Measurements from ENCODE around the gene CDHR1. TPM values are rescaled to one million over a fixed set of nuclear protein-coding genes. Genes with fewer than 3 reads are reported as not detected.

The CDHR1 gene
- total RNA-seq, 1 experiment from 2014 or later: not detected

DNA sequence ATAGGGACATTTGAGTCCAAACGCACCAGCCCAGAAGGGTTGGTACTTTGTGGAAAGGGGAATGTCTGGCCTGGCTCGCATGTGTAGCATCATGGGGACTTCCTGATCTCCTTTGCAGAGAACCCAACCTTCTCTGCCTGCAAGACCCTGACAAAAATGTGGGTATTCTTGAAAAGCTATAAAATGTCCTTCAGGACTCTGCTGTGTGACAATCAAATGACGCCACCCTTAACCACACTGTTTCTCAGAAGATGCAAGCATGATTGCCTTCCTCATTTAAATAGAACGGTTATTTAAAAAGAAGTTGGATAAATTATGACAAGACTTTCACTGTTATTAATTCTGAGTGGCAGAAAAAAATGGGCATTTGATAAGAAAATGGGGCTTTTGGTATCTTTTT, 35.8 kb upstream of the CDHR1 start:
- Histone ChIP-seq H3F3A (ENCODE audit: insufficient read depth, low read depth) (peaks cover 12% of the 10 kb centered on the region; the same call in 1 of the 2 replicates), H3K9me2 (ENCODE audit: insufficient read depth) (no peaks in the 10 kb centered on the region), H3K4me1 (replicated peaks; ENCODE audit: insufficient read depth) (no peaks in the 10 kb centered on the region), H3K79me2 (ENCODE audit: low read depth) (no peaks in the 10 kb centered on the region), H4K20me1 (ENCODE audit: insufficient read depth) (peaks cover 4% of the 10 kb centered on the region), H3K4me3 (no peak overlapping the region), H3K4me2 (no peak overlapping the region), H3K27me3 (ENCODE audit: insufficient read depth, low read depth) (peaks cover 22% of the 10 kb centered on the region; the same call in 1 of the 2 replicates), H3K27ac (no peak overlapping the region), H3K9me3 (ENCODE audit: insufficient read depth, low read depth) (no peaks in the 10 kb centered on the region), H3K36me3 (ENCODE audit: low read depth) (peaks cover 8% of the 10 kb centered on the region; the same call in 1 of the 2 replicates), H2AFZ (no peak overlapping the region)
- CTCF ChIA-PET: no interaction called here
- no peak for TF ChIP-seq EZH2 (IDR thresholded peaks at IDR 0.05; ENCODE audit: low read depth)
- TF ChIP-seq, protein P1, sequence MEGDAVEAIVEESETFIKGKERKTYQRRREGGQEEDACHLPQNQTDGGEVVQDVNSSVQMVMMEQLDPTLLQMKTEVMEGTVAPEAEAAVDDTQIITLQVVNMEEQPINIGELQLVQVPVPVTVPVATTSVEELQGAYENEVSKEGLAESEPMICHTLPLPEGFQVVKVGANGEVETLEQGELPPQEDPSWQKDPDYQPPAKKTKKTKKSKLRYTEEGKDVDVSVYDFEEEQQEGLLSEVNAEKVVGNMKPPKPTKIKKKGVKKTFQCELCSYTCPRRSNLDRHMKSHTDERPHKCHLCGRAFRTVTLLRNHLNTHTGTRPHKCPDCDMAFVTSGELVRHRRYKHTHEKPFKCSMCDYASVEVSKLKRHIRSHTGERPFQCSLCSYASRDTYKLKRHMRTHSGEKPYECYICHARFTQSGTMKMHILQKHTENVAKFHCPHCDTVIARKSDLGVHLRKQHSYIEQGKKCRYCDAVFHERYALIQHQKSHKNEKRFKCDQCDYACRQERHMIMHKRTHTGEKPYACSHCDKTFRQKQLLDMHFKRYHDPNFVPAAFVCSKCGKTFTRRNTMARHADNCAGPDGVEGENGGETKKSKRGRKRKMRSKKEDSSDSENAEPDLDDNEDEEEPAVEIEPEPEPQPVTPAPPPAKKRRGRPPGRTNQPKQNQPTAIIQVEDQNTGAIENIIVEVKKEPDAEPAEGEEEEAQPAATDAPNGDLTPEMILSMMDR (conservative IDR thresholded peaks at IDR 0.05): no peak
- POLR2A ChIA-PET (ENCODE audit: unreplicated experiment): no interaction called here
- BruUV-seq (replicated peaks): no TSS peak
- no peak for DNase-seq
- intact Hi-C loops (cut with micrococcal nuclease; ENCODE audit: unreplicated experiment): no loop called here

DNA sequence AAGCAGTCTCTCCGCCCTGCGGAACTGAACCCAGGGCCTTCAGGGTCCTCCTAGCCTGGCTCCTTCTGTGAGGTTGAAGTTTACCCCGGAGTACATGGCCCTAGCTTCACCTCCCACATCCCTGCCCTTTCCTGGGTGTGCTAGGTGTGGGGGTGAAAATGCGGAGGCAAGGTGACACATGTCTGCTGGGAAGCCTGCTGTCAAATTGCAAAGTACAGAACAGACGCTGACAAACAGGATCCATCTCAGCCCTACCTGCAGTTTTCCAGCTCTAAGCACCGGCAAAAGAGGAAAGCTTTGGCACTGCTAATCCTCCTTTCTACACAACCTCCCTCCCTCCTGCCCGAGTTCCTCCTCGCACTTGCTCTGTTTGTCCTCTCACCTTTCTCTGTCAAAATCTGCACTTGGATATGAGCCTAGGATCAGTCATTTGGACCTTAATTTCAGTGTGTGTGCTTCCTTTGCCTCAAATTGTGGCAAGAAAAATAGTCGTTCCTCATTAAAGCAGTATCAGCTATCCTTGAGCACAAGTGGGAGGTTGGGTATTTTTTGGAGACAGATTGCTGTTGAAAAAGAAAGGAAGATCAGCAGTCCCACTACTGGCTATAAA, 35.2 kb upstream of the CDHR1 start:
- H3K9me3 ChIP-seq (ENCODE audit: insufficient read depth, low read depth): no peaks in the 10 kb centered on the region
- H4K20me1 ChIP-seq (ENCODE audit: insufficient read depth): peaks cover 3% of the 10 kb centered on the region; the same call in 1 of the 2 replicates
- H3K27ac ChIP-seq: no peak overlapping the region
- CTCF ChIA-PET: no interaction called here
- H3K27me3 ChIP-seq (ENCODE audit: insufficient read depth, low read depth): peaks cover 28% of the 10 kb centered on the region
- intact Hi-C loops (cut with micrococcal nuclease; ENCODE audit: unreplicated experiment): no loop called here
- H3K79me2 ChIP-seq (ENCODE audit: low read depth): no peaks in the 10 kb centered on the region
- no peak for DNase-seq
- POLR2A ChIA-PET (ENCODE audit: unreplicated experiment): no interaction called here
- peaks cover 12% of the 10 kb centered on the region; the same call in 1 of the 2 replicates for H3F3A ChIP-seq (ENCODE audit: insufficient read depth, low read depth)
- H3K36me3 ChIP-seq (ENCODE audit: low read depth): peaks cover 2% of the 10 kb centered on the region; the same call in 1 of the 2 replicates
- H3K4me3 ChIP-seq: no peak overlapping the region
- TF ChIP-seq, protein P1 (conservative IDR thresholded peaks at IDR 0.05): no peak
- no peak for TF ChIP-seq EZH2 (IDR thresholded peaks at IDR 0.05; ENCODE audit: low read depth)
- no TSS peak for BruUV-seq (replicated peaks)
- H3K4me1 ChIP-seq (replicated peaks; ENCODE audit: insufficient read depth): no peaks in the 10 kb centered on the region
- no peak overlapping the region for H3K4me2 ChIP-seq
- H2AFZ ChIP-seq: no peak overlapping the region
- H3K9me2 ChIP-seq (ENCODE audit: insufficient read depth): no peaks in the 10 kb centered on the region

DNA sequence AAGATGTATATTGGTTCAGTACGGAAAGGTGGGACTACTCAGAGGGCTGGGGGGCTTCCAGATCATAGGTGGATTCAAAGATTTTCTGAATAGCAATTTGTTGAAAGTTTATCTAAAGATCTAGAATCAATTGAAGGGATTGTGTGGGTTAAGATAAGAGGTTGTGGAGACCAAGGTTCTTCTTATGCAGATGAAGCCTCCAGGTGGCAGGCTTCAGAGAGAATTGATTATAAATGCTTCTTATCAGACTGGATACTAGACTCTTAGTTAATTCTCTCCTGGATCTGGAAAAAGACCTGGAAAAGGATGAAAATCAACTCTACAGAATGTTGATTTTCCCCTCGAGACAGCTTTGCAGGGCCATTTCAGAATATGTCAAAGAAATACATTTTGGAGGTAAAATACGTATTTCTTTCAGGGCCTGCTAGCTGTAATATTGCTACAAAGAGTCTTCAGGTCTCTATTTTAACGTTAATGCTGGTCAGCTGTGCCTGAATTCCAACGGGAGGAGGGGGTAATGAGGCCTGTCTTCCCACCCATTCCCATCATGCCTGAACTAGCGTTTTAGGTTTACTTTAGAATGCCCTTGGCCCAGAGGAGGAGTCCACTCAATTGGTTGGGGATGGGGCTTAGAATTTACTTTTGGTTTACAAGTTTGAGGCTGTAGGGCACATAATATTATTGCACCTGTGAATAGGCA, 33.5 kb upstream of the CDHR1 start:
- POLR2A ChIA-PET (ENCODE audit: unreplicated experiment): interaction anchor here (0.6 kb wide), 1 partner anchor 90 kb away, joined by 11 read pairs; no protein-coding TSS in a partner anchor
- CTCF ChIA-PET: no interaction called here
- intact Hi-C loops (cut with micrococcal nuclease; ENCODE audit: unreplicated experiment): no loop called here

More for the DNA sequence above, 33.5 kb upstream of the CDHR1 start:
- BruUV-seq (replicated peaks): no TSS peak
- Histone ChIP-seq H3K4me1 (replicated peaks; ENCODE audit: insufficient read depth) (no peaks in the 10 kb centered on the region), H4K20me1 (ENCODE audit: insufficient read depth) (no peaks in the 10 kb centered on the region; the same call in 1 of the 2 replicates), H3K4me2 (no peak overlapping the region), H3K9me2 (ENCODE audit: insufficient read depth) (no peaks in the 10 kb centered on the region), H3K27ac (no peak overlapping the region), H3F3A (ENCODE audit: insufficient read depth, low read depth) (peaks cover 10% of the 10 kb centered on the region; the same call in 1 of the 2 replicates), H3K9me3 (ENCODE audit: insufficient read depth, low read depth) (no peaks in the 10 kb centered on the region), H3K79me2 (ENCODE audit: low read depth) (no peaks in the 10 kb centered on the region), H3K4me3 (no peak overlapping the region), H2AFZ (no peak overlapping the region), H3K27me3 (ENCODE audit: insufficient read depth, low read depth) (peaks cover 44% of the 10 kb centered on the region), H3K36me3 (ENCODE audit: low read depth) (no peaks in the 10 kb centered on the region)
- DNase-seq: no peak
- no peak for TF ChIP-seq EZH2 (IDR thresholded peaks at IDR 0.05; ENCODE audit: low read depth)
- TF ChIP-seq, protein P1 (conservative IDR thresholded peaks at IDR 0.05): no peak

Data from PC-9 (cell line).